ENCODE results near the gene ZNF468.
"Not testable (repeated sequence)": the region's sequence is repeated elsewhere in the genome, so short reads cannot be mapped to it uniquely, and the experiment has no call there.

Gene ZNF468

GRCh38 chr19:52857378-52858191 lies at the start of gene ZNF468:
TSS of gene ZNF468 (minus strand) at chr19:52857619. CDS start at chr19:52854272, 3,347 bp downstream.
- peak; percentile 86 for DNase-seq

GRCh38 chr19:52904052-52904780 lies 46.8 kb upstream of the ZNF468 start:
- not testable (repeated sequence) for DNase-seq

DNA sequence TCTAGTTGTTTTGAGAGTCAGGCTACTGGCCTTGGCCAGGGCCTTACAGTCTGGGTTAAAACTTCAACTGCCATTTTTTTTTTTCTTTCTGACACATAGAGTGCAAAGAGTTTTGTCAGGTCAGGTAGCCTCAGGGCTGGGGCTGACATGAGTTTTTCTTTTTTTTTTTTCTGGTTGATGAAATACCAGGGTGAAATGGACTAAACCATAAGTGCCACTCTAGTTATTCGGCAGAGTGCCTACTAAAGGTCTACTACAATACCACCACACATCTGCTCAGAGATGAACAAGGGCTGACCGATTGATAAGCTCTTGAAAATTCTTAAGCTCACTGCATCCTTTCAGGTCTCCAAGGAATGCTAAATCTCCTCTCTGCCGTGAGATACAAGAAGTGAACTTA lies 44.4 kb upstream of the ZNF468 start:
- DNase-seq, result peak; percentile 59

- DNase-seq, result not testable (repeated sequence)
Observed at GRCh38 chr19:52898596-52898995, 41.2 kb upstream of the ZNF468 start.

GRCh38 chr19:52898101-52898500 lies 40.7 kb upstream of the ZNF468 start:
- DNase-seq, result peak; percentile 30

DNA sequence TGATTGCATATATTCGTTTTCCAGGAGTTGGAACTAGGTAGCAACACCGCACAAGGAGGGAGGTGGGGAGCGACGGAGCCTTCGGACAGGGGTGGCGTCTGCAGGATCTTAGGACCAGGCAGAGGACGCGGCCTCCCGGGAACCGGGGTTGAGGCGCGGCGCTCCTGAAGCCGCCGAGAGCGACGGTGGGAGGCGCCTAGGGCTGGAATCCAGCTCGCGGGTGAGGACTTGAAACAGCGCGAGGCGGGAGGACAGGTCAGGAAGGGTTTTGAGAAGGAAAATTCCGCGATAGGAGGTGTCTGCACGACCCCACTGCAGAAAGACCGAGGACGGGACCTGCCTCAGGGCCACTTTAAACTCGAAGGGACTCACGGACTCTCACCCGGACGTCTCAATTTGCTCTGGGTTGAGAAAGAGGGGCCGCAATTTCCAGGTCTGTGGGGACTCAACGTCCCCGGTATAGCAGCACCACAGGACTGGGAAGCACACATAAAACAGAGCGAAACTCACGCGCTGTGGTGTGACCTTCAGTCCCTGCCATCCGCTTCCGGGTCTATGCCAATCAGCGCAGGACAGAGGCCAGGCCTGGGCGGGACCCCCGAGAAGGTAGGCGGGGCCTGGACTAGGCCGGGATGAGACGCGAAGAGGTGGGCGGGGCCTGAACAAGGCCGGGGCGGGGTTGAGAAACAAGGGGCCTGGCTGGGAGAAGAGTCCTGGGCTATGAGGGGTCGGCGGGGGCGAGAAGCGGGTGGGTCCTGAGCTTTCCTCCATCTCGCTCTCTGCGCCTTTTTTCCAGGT lies 39.9 kb upstream of the ZNF468 start, which contains the start of gene ZNF320:
TSS of gene ZNF320 (minus strand) at position 498 of the 798 bp plus-strand sequence. CDS start 7,380 bp downstream, outside the sequence.
- DNase-seq, result peak; percentile 98

DNA sequence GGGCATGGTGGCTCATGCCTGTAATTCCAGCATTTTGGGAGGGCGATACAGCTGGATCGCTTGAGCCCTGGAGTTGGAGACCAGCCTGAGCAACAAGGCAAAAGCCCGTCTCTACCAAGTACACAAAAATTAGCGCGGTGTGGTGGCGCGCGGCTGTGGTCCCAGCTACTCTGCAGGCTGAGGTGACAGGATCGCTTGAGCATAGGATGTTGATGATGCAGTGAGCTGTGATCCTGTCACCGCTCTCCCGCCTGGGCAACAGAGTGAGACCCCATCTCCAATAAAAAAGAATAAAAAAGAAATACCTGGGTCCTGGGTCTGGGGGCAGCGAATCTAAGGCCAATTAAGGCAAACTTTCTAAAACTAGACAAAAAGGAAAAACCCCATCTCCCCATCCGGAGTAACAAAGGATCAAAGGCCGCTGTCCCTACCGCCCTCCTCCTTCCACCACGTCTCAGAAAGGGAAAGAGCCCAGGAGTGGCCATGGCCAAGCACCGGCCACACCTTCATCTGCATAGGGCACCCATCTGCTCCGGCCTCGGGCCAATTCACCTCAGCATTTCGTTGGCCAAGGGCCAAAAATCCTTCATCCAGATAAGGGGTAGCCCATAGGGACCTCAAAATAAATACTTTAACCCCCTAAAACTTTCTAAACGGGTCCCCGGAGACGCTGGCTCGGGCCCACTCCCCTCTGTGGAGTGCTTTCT lies 39.2 kb upstream of the ZNF468 start:
- peak; percentile 71 for DNase-seq

GRCh38 chr19:52891336-52891735 lies 33.9 kb upstream of the ZNF468 start:
- DNase-seq, result no peak

DNA sequence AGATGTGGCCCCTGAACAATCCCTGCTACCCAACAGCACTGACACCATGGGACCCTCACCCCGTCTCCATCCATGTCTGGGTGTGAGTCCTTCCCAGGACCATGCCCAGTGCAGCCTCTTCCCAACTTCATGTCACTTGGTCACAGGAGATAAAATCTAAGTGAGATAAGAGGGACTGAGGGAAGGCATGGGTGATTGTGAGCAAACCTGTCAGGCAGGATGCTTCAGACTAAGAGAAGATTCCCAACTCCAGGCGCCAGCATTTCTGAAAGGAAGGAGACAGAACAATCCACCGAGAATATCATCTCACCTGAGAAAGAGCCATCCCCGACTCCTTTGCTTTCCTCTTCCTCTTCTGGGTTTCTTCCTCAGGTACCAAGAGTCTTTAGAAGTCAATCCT lies 32.5 kb upstream of the ZNF468 start:
- DNase-seq, result no peak

DNA sequence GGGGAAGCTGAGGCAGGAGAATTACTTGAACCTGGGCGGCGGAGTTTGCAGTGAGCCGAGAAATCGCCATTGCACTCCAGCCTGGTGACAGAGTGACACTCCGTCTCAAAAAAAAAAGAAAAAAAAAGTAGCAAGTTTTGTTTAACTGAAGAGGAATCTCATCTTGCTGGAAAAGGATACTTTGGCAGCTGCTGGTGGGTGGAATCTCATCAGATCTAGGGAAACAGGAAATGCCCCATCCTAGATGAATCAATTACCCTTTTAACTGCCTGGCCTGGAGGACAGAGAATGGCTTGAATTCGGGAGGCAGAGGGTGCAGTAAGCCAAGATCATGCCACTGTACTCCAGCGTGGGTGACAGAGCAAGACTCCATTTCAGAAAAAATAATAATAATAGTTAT lies 31.7 kb upstream of the ZNF468 start:
- no peak for DNase-seq

DNA sequence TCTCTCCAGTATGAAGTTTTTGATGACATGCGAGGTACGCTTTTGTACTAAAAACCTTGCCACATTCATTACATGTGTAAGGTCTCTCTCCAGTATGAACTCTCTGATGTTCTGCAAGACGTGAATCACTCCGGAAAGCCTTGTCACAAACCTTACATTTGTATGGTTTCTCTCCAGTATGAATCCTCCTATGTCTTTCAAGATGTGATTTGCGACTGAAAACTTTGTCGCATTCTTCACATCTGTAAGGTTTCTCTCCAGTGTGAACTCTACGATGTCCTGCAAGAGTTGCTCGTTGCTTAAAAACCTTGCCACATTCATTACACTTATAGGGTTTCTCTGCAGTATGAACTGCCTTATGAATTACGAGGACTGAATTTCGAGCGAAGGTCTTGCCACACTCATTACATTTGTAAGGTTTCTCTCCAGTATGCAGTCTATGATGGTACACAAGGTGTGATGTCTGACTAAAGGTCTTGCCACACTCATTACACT lies 23.5 kb upstream of the ZNF468 start:
- DNase-seq, result no peak

DNA sequence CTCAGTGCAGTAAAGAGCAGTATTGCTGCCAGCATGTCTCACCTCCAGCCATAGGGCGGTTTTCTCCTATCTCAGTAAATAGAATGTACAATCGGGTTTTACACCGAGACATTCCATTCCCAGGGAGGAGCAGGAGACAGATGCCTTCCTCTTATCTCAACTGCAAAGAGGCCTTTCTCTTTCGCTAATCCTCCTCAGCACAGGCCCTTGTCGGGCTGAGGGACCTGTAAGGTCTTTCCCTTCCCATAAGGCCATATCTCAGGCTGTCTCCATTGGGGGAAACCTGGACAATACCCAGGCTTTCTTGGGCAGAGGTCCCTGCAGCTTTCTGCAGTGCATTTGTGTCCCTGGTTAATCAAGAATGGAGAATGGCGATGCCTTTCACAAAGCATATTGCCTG lies 15.6 kb upstream of the ZNF468 start:
- DNase-seq, result not testable (repeated sequence)

- DNase-seq, result no peak
Observed at GRCh38 chr19:52871466-52871865, 14.0 kb upstream of the ZNF468 start.

GRCh38 chr19:52868031-52868430 lies 10.6 kb upstream of the ZNF468 start:
- not testable (repeated sequence) for DNase-seq

DNA sequence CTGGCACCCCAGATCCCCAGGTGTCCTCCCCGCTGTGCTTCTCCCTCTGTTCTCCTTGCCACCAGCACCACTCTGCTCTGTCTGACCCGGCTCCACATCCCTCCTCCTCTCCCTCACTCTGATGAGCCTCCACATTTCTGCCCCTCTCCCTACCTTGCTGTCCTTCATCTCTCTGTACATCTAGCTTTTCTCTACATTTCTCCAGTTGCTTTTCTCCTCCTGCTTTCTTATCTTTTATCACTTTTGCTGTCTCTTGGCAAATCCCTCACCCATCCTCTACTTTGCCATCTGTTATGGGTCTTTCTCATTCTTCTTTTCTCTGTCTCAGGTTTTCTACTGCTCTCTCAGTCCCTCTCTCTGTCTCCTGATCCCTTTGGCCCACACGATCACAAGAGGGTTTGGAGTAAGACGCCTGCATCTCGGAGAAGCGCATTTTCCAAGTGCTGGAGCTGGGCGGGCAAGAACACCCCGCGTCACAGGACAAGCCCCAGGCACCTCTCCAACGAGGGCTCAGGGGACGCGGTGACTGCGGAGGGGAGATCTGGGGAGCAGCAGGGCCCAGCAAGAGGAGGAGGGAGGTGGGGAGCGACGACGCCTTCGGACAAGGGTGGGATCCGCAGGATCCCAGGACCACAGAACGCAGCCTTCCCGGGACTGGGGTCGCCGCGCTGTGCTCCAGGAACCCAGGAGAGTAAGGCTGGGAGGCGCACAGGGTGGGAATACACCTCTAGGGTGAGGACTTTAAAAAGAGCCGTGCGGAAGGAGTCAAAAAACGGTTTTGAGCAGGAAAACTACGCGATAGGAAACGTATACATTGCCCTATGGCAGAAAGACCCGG lies 660 bp downstream of the ZNF468 start:
- DNase-seq, result peak; percentile 49

DNA sequence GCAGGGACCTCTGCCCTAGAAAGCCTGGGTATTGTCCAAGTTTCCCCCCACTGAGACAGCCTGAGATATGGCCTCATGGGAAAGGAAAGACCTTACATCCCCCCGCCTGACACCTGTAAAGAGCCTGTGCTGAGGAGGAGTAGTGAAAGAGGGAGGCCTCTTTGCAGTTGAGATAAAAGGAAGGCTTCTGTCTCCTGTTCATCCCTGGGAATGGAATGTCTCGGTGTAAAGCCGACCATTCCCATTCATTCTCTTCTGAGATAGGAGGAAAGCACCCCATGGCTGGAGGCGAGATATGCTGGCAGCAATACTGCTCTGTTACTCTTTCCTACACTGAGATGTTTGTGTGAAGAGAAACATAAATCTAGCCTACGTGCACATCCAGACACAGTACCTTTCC lies 10.1 kb downstream of the ZNF468 start:
- not testable (repeated sequence) for DNase-seq

DNA sequence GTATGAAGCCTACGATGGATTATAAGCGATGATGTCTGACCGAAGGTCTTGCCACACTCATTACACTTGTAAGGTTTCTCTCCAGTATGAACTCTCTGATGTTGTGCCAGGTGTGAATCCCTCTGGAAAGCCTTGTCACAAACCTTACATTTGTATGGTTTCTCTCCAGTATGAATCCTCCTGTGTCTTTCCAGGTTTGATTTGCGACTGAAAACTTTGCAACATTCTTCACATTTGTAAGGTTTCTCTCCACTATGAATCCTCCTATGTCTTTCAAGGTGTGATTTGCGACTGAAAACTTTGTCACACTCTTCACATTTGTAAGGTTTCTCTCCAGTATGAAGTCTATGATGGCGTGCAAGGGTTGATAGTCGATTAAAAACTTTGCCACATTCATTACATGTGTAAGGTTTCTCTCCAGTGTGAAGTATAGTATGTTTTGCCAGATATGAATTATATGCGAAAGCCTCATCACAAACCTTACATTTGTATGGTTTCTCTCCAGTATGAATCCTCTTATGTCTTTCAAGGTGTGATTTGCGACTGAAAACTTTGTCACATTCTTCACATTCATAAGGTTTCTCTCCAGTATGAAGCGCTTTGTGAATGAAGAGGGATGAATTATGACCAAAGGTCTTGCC lies 16.5 kb downstream of the ZNF468 start:
- not testable (repeated sequence) for DNase-seq

DNA sequence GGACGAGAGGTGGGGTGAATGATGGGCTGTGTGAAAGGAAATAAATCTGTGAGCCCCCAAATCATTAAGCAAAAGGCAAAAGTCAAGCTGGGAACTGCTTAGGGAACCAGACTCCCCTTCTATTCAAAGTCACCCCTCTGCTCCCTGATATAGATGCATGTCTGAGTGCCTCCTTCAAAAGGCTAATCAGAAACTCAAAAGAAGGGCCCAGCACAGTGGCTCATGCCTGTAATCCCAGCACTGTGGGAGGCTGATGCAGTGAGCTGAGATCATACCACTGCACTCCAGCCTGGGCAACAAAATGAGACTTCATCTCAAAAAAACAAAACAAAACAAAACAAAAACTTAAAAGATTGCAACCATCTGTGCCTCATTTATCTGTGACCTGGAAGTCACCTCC lies 23.1 kb downstream of the ZNF468 start:
- not testable (repeated sequence) for DNase-seq

DNA sequence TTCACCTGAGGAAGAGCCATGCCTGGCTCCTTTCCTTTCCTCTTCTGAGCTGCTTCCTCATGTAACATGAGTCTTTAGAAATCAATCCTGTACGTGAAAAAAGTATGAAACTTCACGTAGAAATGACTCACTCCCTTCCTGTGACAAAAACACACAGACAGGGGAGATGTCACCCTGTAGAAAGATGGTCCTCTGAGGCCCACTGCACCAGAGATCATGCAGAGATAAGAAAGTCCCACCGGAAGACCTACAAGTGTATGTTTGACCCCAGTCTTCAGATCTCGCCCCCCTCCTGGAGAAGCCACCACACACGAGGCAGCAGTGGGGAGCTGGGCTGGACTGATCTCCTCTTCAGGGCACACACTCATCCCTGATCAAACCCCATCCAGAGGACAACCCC lies 23.9 kb downstream of the ZNF468 start:
- not testable (repeated sequence) for DNase-seq

- DNase-seq, result not testable (repeated sequence)
Observed at GRCh38 chr19:52829866-52830265, 27.6 kb downstream of the ZNF468 start.

GRCh38 chr19:52825765-52826164 lies 31.7 kb downstream of the ZNF468 start:
- DNase-seq, result no peak

Data from DMS53 (cell line).